A673 (cell line): ENCODE results near the gene ZNF892.

Source experiments
- CTCF ChIP-seq: fragments of 300-800, 200-600 bp; sonication (generic); conservative IDR thresholded peaks from 2 replicates; pipeline ENCODE4 v1.5.1; 2017; ENCODE audit warnings: low read depth, mild to moderate bottlenecking, antibody characterized with exemption, low read length, moderate library complexity, mixed read lengths
- EZH2 ChIP-seq: fragments of 200-600 bp; sonication (generic); IDR thresholded peaks from 2 replicates; pipeline ENCODE4 v1.6.1; 2017; ENCODE audit warnings: borderline replicate concordance, low read depth, mild to moderate bottlenecking, mixed read lengths, antibody characterized with exemption, low read length; ENCODE audit not compliant: poor library complexity, severe bottlenecking

GRCh38 chr2:95240091-95240490 lies 32.8 kb downstream of the ZNF892 start:
- TF ChIP-seq CTCF (no peak), EZH2 (no peak)
